ENCODE measurements around the gene MIEN1. TPM values are rescaled to one million over a fixed set of nuclear protein-coding genes. Genes with fewer than 3 reads are reported as not detected.

The MIEN1 gene
- total RNA-seq, 1 donor from 2014 or later, result 39.8 TPM

DNA sequence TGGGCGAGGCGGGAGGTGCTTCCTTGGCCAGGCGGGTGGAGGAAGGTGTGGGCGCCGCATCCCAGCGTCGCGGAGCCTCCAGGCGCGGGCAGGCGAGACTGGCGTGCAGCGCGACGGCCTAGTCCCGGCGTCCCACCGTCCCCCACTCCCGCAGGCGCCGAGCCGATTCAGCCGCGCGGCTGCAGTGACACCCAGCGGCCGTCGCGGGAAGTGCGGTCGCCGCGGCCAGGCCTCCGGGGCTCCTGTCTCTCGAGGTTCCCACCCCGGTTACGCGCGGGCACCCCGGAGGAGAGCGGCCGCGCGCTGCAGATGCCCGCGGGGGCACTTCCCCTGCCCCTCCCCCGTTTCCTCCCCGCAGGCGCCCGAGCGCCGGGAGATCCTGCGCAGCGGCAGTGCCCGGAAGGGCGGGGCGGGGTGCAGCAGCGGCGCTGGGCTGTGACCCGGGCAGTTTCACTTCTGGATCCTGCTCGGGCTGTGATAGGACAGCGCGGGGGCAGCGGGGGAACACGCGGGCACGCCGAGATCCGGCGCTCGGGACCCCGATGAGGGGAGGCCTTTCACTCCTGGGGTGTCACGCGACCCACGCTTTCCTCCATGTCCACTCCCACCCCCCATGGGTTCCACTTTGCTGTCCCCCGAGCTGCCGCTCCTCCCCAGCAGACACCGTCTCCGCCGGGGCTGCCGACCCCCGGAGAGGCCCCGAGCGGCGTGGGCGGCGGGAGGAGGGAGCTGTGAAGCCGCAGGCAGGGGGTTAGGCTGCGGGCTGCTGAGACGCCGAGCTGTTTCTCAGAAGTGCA lies 24.0 kb upstream of the MIEN1 start:
- Mint-ChIP-seq H3K36me3 (no peaks in the 10 kb centered on the region), H3K4me3 (peak overlapping the region; percentile 75), H3K27ac (no peak overlapping the region), H3K27me3 (peaks cover 29% of the 10 kb centered on the region), H3K9me3 (no peaks in the 10 kb centered on the region), H3K4me1 (ENCODE audit: unreplicated experiment) (peaks cover 20% of the 10 kb centered on the region)
- peak; percentile 93 for DNase-seq (ENCODE audit: extremely low spot score, unreplicated experiment)
- TF ChIP-seq, protein P1, sequence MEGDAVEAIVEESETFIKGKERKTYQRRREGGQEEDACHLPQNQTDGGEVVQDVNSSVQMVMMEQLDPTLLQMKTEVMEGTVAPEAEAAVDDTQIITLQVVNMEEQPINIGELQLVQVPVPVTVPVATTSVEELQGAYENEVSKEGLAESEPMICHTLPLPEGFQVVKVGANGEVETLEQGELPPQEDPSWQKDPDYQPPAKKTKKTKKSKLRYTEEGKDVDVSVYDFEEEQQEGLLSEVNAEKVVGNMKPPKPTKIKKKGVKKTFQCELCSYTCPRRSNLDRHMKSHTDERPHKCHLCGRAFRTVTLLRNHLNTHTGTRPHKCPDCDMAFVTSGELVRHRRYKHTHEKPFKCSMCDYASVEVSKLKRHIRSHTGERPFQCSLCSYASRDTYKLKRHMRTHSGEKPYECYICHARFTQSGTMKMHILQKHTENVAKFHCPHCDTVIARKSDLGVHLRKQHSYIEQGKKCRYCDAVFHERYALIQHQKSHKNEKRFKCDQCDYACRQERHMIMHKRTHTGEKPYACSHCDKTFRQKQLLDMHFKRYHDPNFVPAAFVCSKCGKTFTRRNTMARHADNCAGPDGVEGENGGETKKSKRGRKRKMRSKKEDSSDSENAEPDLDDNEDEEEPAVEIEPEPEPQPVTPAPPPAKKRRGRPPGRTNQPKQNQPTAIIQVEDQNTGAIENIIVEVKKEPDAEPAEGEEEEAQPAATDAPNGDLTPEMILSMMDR (conservative IDR thresholded peaks at IDR 0.05), result peak; percentile 99

DNA sequence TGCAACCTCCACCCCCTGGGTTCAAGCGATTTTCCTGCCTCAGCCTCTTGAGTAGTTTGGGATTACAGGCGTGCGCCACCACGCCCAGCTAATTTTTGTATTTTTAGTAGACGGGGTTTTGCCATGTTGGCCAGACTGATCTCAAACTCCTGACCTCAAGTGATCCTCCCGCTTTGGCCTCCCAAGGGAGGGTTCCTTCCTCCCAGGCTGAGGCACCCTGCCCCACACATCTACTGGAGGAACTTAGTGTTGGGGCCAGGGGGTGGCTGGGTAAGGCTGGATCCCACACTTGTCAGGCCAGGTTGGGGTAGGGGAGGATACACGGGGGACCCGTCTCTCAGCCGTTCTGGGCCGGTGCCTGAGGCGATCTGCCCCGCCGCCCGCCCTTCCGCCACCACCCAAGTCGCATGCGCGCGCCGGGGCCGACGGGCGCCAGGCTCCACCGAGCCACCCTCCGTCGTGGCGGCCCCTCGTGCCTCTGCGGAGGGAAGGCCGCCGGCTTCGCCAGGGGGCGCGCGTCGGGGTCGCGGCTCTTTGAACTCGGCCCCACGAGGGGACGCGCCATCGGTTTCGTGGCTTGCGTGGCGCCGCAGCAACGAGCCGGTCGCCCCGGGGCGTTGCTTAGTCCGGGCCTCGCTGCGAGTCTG lies 23.3 kb upstream of the MIEN1 start:
- no peak for DNase-seq (ENCODE audit: extremely low spot score, unreplicated experiment)
- H3K27ac Mint-ChIP-seq, result no peak overlapping the region
- TF ChIP-seq, protein P1 (conservative IDR thresholded peaks at IDR 0.05), result no peak
- peak overlapping the region; percentile 75 for H3K4me3 Mint-ChIP-seq
- H3K36me3 Mint-ChIP-seq, result no peaks in the 10 kb centered on the region
- H3K27me3 Mint-ChIP-seq, result peaks cover 24% of the 10 kb centered on the region
- H3K4me1 Mint-ChIP-seq (ENCODE audit: unreplicated experiment), result peaks cover 20% of the 10 kb centered on the region
- no peaks in the 10 kb centered on the region for H3K9me3 Mint-ChIP-seq

DNA sequence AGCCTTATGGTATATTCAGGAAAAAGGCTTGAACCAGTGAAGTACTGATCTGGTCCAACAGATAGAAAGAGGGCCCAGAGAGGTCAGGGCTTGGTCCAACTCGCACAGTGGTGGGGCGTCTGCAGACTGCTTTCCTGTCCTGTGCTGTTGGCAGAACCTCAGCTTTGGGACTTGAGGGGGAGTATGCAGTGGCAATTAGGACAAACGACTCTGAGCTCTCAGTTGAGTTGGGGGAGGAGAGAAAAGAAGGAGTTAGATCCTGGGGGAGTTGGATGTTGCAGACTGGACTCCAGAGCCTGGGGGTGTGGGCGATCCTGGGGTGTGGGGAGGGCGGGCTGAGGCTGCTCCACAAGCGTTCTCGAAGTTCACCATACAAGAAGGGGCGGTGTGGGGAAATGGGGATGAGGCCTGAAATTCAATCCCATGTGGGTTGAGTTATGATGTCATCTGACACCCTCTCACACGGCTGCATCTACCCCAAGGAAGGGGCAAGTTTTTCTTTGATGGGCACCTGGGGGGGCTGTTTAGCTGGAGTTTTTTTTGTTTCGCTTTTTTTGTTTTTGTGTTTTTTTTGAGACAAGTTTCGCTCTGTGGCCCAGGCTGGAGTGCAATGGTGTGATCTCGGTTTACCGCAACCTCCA lies 22.0 kb upstream of the MIEN1 start:
- H3K4me1 Mint-ChIP-seq (ENCODE audit: unreplicated experiment), result peaks cover 20% of the 10 kb centered on the region
- TF ChIP-seq, protein P1 (conservative IDR thresholded peaks at IDR 0.05), result no peak
- H3K27ac Mint-ChIP-seq, result peak overlapping the region; percentile 69
- H3K4me3 Mint-ChIP-seq, result peak overlapping the region; percentile 85
- DNase-seq (ENCODE audit: extremely low spot score, unreplicated experiment), result no peak
- peaks cover 11% of the 10 kb centered on the region for H3K27me3 Mint-ChIP-seq
- no peaks in the 10 kb centered on the region for H3K9me3 Mint-ChIP-seq
- H3K36me3 Mint-ChIP-seq, result peaks cover 3% of the 10 kb centered on the region

DNA sequence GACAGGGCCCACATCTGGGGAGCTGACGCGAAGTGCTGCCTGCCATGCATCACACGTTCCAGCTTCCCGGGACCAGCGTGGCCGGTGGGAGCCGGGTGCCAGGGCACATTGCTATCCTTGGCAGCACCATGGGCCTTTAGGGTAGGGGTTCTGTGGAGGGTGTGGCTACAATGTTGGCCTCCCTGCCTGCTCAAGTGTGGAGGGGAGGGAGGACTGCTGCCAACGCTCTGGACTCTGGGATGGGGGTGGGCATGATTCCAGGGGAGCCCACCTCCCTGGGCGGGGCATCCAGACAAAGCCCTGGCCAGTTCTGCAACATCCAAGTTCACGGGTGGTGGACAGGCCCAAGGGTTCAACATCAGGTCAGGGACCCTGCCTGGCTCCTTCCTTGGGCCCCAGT lies 21.3 kb upstream of the MIEN1 start:
- no peak for DNase-seq (ENCODE audit: extremely low spot score, unreplicated experiment)
- H3K27ac Mint-ChIP-seq, result no peak overlapping the region
- TF ChIP-seq, protein P1 (conservative IDR thresholded peaks at IDR 0.05), result no peak
- H3K4me1 Mint-ChIP-seq (ENCODE audit: unreplicated experiment), result peaks cover 20% of the 10 kb centered on the region
- H3K27me3 Mint-ChIP-seq, result peaks cover 9% of the 10 kb centered on the region
- H3K9me3 Mint-ChIP-seq, result no peaks in the 10 kb centered on the region
- H3K4me3 Mint-ChIP-seq, result peak overlapping the region; percentile 85
- H3K36me3 Mint-ChIP-seq, result peaks cover 3% of the 10 kb centered on the region

DNA sequence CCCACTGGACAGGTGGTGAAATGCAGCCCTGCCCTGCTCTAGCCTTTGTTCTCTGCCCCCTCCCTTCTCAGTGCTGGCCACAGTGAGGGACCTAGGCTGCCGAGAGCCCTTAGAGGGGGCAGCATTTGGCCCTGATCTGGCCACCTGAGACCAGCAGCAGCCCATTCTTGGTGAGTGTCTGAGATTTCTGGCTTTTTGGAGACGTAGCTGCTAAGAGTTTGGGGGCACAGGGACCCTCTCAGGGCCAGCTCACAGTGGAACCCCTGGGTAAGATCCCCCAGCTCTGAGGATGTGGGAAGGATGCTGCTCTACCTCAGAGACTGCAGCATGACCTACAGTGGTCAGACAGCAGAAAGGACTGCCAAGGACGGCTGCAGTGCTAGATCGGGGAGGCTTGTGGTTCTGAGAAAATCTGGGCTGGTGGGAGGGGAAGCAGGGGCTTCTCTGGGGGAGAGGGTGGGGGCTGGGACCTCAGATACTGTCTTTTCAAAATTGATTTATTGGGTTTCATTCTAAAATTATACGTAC lies 20.7 kb upstream of the MIEN1 start:
- Mint-ChIP-seq H3K9me3 (no peaks in the 10 kb centered on the region), H3K36me3 (peaks cover 3% of the 10 kb centered on the region), H3K27ac (no peak overlapping the region), H3K27me3 (peaks cover 5% of the 10 kb centered on the region), H3K4me3 (no peak overlapping the region), H3K4me1 (ENCODE audit: unreplicated experiment) (peaks cover 20% of the 10 kb centered on the region)
- TF ChIP-seq, protein P1 (conservative IDR thresholded peaks at IDR 0.05), result no peak
- no peak for DNase-seq (ENCODE audit: extremely low spot score, unreplicated experiment)
